Measurements from ENCODE around the gene CBR3.

Gene CBR3

GRCh38 chr21:36159356-36159921 lies 24.6 kb downstream of the CBR3 start:
- no peak for TF ChIP-seq CTCF (IDR thresholded peaks at IDR 0.05)
- H3K27me3 ChIP-seq (ENCODE audit: control insufficient read depth, insufficient read depth, low read length) = no peaks in the 10 kb centered on the region
- H3K4me2 ChIP-seq (ENCODE audit: low read length) = no peak overlapping the region
- peaks cover 3% of the 10 kb centered on the region for H3K4me1 ChIP-seq
- no peak overlapping the region for H3K9ac ChIP-seq
- peaks cover 22% of the 10 kb centered on the region for H3K79me2 ChIP-seq
- no peak overlapping the region for H3K27ac ChIP-seq
- H3K9me3 ChIP-seq (ENCODE audit: control insufficient read depth, low read length) = no peaks in the 10 kb centered on the region
- no peak overlapping the region for H2AFZ ChIP-seq
- H3K36me3 ChIP-seq (ENCODE audit: control insufficient read depth, insufficient read depth, low read length) = no peaks in the 10 kb centered on the region
- H3K4me3 ChIP-seq (ENCODE audit: low read depth, low read length) = no peak overlapping the region

DNA sequence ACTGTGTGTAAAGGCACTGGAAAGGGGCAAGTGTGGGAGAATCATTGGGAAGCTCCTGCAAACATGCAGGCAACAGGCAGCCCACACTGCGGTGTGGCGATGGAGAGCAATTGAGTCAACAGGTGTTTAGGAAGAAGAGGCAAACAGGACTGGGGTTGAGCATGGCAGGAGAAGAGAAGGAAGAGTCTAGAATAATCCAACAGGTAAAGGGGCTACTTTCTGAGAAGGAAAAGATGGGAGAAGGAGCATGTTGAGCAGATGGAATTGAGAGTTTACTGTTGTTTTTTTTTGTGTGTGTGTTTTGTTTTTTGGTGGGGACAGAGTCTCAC lies 25.9 kb downstream of the CBR3 start:
- H3K79me2 ChIP-seq = peaks cover 22% of the 10 kb centered on the region
- H3K4me3 ChIP-seq (ENCODE audit: low read depth, low read length) = no peak overlapping the region
- H2AFZ ChIP-seq = no peak overlapping the region
- H3K4me2 ChIP-seq (ENCODE audit: low read length) = no peak overlapping the region
- no peaks in the 10 kb centered on the region for H3K9me3 ChIP-seq (ENCODE audit: control insufficient read depth, low read length)
- no peaks in the 10 kb centered on the region for H3K27me3 ChIP-seq (ENCODE audit: control insufficient read depth, insufficient read depth, low read length)
- H3K9ac ChIP-seq = no peak overlapping the region
- H3K27ac ChIP-seq = no peak overlapping the region
- peaks cover 3% of the 10 kb centered on the region for H3K4me1 ChIP-seq
- no peaks in the 10 kb centered on the region for H3K36me3 ChIP-seq (ENCODE audit: control insufficient read depth, insufficient read depth, low read length)
- TF ChIP-seq CTCF (IDR thresholded peaks at IDR 0.05) = no peak

DNA sequence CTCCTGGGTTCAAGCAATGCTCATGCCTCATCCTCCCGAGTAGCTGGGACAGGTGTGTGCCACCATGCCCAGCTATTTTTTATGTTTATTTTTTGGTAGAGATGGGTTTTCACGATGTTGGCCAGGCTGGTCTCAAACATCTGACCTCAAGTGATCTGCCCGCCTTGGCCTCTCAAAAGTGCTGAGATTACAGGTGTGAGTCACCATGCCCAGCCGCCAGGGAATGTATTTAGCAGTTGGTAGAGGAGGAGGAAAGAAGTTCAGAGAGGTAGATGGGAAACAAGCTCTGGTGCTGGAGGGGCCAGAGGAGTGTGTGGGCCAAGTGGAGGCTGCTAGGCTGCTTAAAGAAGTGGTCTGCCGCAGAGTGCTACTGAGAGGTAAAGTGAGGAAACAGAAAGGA lies 27.8 kb downstream of the CBR3 start:
- Histone ChIP-seq H3K9ac (no peak overlapping the region), H3K4me3 (ENCODE audit: low read depth, low read length) (no peak overlapping the region), H3K27ac (no peak overlapping the region), H3K79me2 (peaks cover 22% of the 10 kb centered on the region), H3K4me1 (peaks cover 3% of the 10 kb centered on the region), H2AFZ (no peak overlapping the region), H3K27me3 (ENCODE audit: control insufficient read depth, insufficient read depth, low read length) (no peaks in the 10 kb centered on the region), H3K9me3 (ENCODE audit: control insufficient read depth, low read length) (no peaks in the 10 kb centered on the region), H3K36me3 (ENCODE audit: control insufficient read depth, insufficient read depth, low read length) (no peaks in the 10 kb centered on the region), H3K4me2 (ENCODE audit: low read length) (no peak overlapping the region)
- TF ChIP-seq CTCF (IDR thresholded peaks at IDR 0.05) = no peak

DNA sequence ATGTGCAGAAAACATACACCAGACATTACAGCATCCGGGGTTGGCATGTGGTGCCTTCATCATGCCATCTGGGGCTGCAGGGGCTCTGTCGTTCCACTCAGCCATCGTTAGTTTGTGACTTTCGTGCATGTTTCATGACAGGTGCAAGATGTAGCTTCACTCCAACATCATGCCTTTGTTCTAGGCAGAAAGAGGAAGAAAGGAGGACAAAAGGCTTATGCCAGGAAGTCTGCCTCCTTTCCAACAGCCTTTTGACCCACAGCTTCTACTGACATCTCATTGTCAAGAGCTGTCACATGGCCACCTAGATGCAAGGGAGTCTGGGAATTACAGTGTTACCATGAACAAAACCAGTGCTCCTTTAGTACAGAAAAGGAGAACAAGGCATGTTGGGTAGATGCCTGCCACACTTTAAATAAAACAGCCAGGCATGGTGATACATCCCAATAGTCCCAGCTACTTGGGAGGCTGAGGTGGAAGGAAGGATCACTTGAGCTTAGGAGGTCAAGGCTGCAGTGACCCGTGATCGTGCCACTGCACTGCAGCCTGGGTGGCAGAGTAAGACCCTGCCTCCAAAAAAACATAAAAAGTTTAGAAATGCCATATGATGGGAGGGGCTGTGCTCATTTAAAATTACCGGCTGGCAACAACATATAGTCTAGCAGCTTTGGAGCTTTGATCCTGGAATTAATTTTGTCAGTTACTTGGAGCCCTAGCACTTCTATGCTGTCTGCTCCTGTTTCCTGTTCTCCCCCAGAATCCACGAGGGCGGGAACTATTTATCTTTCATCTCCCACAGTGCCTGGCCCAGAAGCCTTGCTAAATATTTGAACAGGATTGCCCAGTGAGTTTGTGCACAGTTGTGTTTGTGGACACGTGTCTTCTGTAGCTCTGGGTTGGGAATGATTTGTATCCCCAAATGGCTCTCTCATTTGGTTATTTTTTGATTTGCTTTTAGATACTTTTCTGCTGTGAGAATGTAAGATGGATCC lies 29.2 kb downstream of the CBR3 start:
- Histone ChIP-seq H3K4me2 (ENCODE audit: low read length) (peak overlapping the region; percentile 16), H3K9me3 (ENCODE audit: control insufficient read depth, low read length) (no peaks in the 10 kb centered on the region), H3K36me3 (ENCODE audit: control insufficient read depth, insufficient read depth, low read length) (no peaks in the 10 kb centered on the region), H2AFZ (no peak overlapping the region), H3K4me1 (peaks cover 3% of the 10 kb centered on the region), H3K4me3 (ENCODE audit: low read depth, low read length) (no peak overlapping the region), H3K79me2 (peaks cover 16% of the 10 kb centered on the region), H3K27ac (no peak overlapping the region), H3K9ac (no peak overlapping the region), H3K27me3 (ENCODE audit: control insufficient read depth, insufficient read depth, low read length) (no peaks in the 10 kb centered on the region)
- TF ChIP-seq CTCF (IDR thresholded peaks at IDR 0.05) = no peak
